ENCODE measurements around the gene SSC5D.

SSC5D gene

GRCh38 chr19:55500368-55500952 lies 12.2 kb downstream of the SSC5D start:
- TF ChIP-seq POLR2AphosphoS5 (IDR thresholded peaks at IDR 0.05; ENCODE audit: low read depth, low read length) (no peak), SIN3A (IDR thresholded peaks at IDR 0.05; ENCODE audit: borderline replicate concordance, insufficient read depth, low read length) (no peak), TAF1 (IDR thresholded peaks at IDR 0.05; ENCODE audit: borderline replicate concordance, insufficient read depth, low read length) (no peak), FOXP2 (optimal IDR thresholded peaks at IDR 0.05; ENCODE audit: borderline replicate concordance, extremely low read depth, extremely low read length, insufficient read depth) (no peak), REST (IDR thresholded peaks at IDR 0.05; ENCODE audit: insufficient read depth in 1 of 2, low read depth in 2 of 2, low read length in 2 of 2) (no peak)

DNA sequence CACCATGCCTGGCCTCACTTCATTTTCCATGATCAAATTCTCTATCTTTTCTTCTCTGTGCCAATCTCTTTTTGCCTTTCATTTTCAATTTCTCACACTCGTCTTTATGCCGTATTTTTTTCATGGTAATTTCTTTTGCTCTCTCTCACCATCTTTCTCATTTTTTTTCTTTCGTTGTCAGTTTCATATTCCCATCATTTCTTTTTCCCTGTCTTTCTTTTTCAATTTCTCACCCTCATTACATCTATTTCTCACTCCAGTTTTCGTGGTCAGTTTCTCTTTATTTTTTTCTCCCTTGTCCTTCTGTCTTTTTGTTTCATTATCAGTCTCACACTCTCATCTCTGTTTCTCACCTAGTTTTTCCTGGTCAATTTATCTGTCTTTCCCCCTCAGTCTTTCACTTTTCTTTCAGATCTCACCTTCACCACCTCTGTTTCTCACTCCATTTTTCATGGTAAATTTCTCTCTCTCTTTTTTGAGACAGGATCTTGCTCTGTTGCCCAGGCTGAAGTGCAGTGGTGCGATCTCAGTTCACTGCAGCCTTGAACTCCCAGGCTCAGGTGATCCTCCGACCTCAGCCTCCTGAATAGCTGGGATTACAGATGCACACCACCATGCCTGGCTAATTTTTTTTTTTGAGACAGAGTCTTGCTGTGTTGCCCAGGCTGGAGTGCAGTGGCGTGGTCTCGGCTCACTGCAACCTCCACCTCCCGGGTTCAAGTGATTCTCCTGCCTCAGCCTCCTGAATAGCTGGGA lies 14.1 kb downstream of the SSC5D start:
- TF ChIP-seq FOXP2 (optimal IDR thresholded peaks at IDR 0.05; ENCODE audit: borderline replicate concordance, extremely low read depth, extremely low read length, insufficient read depth) = no peak
- TF ChIP-seq SIN3A (IDR thresholded peaks at IDR 0.05; ENCODE audit: borderline replicate concordance, insufficient read depth, low read length) = no peak
- TF ChIP-seq POLR2AphosphoS5 (IDR thresholded peaks at IDR 0.05; ENCODE audit: low read depth, low read length) = no peak
- TF ChIP-seq TAF1 (IDR thresholded peaks at IDR 0.05; ENCODE audit: borderline replicate concordance, insufficient read depth, low read length) = no peak
- no peak for TF ChIP-seq REST (IDR thresholded peaks at IDR 0.05; ENCODE audit: insufficient read depth in 1 of 2, low read depth in 2 of 2, low read length in 2 of 2)

GRCh38 chr19:55503157-55503501 lies 14.9 kb downstream of the SSC5D start:
- TF ChIP-seq FOXP2 (optimal IDR thresholded peaks at IDR 0.05; ENCODE audit: borderline replicate concordance, extremely low read depth, extremely low read length, insufficient read depth) (no peak), POLR2AphosphoS5 (IDR thresholded peaks at IDR 0.05; ENCODE audit: low read depth, low read length) (no peak), REST (IDR thresholded peaks at IDR 0.05; ENCODE audit: insufficient read depth in 1 of 2, low read depth in 2 of 2, low read length in 2 of 2) (no peak), TAF1 (IDR thresholded peaks at IDR 0.05; ENCODE audit: borderline replicate concordance, insufficient read depth, low read length) (no peak), SIN3A (IDR thresholded peaks at IDR 0.05; ENCODE audit: borderline replicate concordance, insufficient read depth, low read length) (no peak)

- TF ChIP-seq POLR2AphosphoS5 (IDR thresholded peaks at IDR 0.05; ENCODE audit: low read depth, low read length) = no peak
- peak; percentile 67 for TF ChIP-seq FOXP2 (optimal IDR thresholded peaks at IDR 0.05; ENCODE audit: borderline replicate concordance, extremely low read depth, extremely low read length, insufficient read depth)
Measured at GRCh38 chr19:55503502-55504251, 15.4 kb downstream of the SSC5D start.

DNA sequence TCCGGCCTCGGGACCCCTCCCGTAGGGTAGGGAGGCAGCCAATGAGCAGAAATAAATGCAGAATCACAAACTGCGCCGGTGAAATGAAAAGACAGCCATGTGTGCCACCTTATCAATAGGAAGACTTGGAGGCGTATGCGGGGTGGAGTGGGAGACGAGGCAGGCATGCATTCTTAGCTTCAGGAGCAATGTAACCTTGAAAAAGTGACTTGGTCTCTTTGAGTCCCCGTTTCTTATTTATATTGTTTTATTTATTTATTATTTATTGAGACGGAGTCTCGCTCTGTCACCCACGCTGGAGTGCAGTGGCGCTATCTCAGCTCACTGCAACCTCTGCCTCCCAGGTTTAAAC lies 16.0 kb downstream of the SSC5D start:
- TF ChIP-seq TAF1 (IDR thresholded peaks at IDR 0.05; ENCODE audit: borderline replicate concordance, insufficient read depth, low read length) (no peak), FOXP2 (optimal IDR thresholded peaks at IDR 0.05; ENCODE audit: borderline replicate concordance, extremely low read depth, extremely low read length, insufficient read depth) (no peak), SIN3A (IDR thresholded peaks at IDR 0.05; ENCODE audit: borderline replicate concordance, insufficient read depth, low read length) (no peak), REST (IDR thresholded peaks at IDR 0.05; ENCODE audit: insufficient read depth in 1 of 2, low read depth in 2 of 2, low read length in 2 of 2) (no peak), POLR2AphosphoS5 (IDR thresholded peaks at IDR 0.05; ENCODE audit: low read depth, low read length) (no peak)

All from PFSK-1 (cell line).